ENCODE data around the gene OR52H1.

OR52H1 gene

DNA sequence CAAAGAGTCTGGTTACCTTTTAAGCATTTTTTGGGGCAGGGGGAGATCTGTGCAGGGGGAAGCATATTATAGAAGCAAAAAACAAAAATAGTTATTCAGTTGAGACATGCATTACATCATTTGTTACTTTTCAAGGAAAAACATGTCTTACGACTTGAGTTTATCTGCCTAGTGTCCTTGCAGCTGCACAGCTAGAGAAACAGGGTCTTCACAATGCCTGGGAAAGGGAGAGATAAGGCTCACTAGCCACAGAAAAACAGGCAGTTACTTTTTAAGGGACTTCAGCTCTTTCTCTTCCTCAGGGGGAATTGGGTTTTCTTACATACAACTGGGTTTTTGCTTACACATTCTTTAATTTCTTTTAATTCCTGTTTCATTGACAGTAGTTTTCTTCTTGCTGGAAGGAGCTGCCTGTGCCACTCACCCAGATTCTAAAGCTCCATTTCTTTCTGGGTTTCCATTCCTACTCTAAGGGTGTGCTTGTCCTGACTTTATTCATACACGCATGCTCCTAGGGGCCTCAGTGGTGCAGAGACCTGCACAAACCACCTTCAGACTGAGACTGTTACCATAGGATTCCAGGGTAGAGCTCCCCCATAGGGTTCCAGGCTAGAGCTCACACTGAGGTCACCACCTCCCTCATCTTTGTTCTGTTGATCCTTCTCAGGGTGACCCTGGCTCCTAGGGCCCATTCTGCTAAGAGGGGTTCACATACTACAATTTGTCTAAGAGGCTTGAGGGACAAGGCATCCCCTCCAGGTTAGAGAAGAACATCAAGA, 17.1 kb downstream of the OR52H1 start:
- no peak for DNase-seq

DNA sequence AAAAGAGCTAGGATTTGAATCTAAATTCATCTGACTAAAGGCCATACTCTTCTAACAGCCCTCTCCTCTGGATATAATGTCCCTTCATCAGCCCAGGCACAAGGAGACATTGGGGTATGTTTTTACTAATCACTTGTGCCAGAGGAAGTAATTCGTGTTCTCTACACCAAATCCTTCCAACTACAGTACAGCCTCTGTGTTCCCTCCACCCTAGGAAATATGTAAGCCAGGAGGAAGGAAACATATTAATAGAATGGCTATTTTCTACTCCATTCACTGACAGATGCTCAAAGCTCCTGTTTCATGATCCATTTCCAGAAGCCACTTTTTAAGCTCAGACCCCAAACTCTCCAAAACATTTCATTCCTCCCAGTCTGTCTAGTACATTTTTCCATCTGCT, 19.8 kb downstream of the OR52H1 start:
- DNase-seq: no peak

DNA sequence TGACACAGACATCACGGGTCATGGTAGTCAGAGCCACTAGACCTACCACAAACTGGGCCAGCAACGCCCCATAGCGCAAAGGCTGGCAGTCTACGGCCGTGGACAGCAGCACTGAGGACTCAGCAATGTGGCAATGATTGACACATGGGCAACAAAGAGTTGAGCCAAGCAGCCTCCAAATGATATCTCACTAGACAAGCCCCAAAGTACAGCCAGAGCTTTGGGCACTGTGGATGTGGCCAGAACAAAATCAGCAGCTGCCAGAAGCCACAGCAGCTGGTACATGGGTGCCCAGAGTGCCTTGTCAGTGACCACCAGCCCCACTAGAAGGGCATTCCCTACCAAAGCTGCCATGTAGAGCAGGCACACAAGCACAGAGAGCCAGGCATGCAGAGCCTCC, 20.6 kb downstream of the OR52H1 start:
- DNase-seq: no peak

DNA sequence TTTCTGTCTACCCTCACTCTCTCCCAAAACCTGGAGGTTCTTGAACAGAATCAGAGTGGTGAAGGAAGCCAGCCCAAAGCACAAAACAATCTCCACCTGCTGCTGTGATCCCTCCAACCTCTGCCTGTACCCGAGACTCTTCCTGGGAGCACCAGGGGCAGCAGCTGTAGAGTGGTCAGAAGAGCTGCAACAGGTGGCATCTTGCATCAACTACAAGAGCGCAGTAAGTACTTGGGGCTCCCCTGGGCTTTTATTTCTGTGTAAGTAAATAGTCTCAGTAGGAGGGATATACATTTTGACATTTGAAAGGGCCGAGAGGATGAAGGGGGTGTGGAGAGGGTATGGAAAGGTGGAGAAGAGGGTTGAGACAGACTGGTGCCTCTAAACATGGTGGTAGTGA, 23.6 kb downstream of the OR52H1 start:
- DNase-seq: no peak

DNA sequence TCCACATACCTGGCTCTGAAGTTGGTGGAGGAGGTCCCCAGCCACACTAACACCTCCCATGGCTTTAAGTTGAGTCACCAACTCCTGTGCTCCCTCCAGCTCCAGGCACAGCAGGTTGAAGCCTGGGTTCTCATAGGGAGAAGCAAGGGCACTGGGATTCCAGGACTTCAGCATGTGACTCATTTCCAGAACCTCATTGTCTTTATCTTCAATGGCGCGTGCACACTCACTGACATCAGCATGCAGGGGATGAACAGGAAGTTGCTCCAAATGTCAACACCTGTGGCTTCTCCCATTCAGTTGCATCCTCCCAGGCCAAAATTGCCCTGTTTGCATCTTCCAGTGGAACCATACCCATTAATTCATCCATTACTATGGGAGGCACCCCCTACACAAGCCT, 26.0 kb downstream of the OR52H1 start:
- DNase-seq: no peak

DNA sequence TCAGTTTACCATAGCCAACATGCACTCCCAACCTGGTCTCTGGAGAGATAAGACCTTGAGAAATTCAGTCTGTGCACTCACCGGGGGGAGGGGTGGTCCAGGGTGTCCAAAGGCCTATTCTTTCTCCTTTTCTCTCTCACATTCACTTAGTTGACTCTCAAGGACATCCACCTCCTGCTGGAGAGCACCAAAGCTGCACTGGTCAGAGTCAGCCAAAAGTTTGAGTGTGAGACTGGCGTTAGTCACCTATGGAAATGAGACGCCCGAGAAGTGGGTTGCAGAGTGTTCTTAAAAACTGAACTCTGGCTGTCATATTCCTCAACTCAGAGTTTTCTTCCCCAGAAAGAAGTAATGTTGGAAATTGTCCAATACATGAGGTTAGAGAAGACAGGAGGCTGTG, 26.8 kb downstream of the OR52H1 start:
- DNase-seq: no peak

DNA sequence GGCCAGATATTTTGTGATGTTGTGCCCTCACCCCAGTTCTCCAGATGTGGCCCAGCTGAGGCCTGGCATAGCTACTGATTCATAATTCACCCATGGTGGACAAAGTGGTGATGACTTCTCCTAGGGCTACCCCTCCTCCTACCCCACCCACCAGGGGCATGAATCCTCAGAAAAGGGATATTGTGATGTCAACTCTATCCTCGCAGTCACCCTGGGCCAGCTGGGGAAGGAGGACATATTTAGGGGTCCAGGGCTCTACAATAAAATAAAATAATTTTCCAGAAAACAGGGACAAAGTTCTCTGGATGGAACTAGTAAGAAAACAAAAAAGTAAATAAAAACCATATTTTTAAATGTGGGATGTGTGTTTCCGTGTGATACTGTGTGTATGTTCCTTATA, 31.7 kb downstream of the OR52H1 start, which contains the start of gene UBQLNL:
Gene UBQLNL, minus strand, starts transcription at position 101 of the 400 bp plus-strand sequence. CDS start 258 bp downstream, outside the sequence.
- no peak for DNase-seq

DNA sequence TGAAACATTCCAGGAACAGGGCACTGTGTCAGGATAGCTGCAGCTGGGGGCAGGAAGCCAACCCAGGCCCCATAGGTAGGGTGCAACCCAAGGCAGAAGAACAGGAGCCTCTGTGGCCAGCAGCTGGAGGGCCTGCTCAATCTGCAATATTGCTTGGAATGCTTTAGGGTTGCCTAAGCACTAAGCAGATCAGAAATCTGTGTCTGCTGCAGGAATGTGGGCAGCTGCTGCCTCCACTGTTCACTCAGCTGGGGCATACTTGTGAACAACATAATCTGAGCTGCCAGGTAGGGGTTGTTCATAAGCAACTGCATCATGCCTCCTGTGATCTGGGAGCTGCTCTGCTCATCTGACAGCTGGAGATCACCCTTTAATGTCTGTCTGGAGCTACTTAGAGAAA, 33.5 kb downstream of the OR52H1 start:
- no peak for DNase-seq

DNA sequence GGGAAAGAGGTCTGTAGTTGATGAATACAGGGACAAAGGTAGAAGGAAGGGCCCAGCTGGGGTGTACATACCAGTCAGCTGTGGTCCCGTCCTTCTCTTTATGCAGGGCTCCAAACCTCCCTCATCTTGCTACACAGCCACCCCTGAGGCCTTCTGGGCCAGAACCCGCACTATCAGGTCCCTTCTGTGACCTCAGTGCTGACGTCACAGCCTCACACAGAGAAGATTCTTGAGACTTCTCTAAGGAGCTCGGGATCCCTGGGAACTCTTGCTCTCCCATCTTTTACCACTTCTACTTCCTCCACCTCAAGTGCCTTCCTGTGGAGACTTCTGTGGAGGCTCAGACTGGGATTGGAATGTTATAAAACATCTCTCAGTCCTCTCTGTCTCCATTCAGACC, 38.5 kb downstream of the OR52H1 start, which contains the start of gene UBQLN3:
Gene UBQLN3, minus strand, starts transcription at position 155 of the 400 bp plus-strand sequence. CDS start 399 bp downstream, outside the sequence.
- no peak for DNase-seq

DNA sequence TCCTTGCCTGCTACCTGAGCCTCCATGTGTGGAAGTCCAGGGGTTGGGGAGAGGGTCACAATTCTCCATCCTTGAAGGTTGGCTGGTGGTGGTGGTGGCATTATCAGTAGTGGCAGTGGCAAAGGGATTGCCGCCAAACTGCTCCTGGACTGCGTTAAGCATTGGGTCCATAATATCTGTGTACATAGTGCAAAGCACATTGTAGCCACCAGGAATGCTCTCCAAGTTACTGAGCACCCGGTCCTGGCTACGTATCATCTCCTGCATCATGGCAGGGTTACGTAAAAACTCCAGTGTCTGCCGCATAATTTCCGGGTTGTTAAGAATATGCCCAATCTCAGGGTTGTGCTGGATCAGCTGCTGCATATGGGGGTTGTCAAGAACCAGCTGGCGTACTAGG, 39.7 kb downstream of the OR52H1 start:
- DNase-seq: no peak

DNA sequence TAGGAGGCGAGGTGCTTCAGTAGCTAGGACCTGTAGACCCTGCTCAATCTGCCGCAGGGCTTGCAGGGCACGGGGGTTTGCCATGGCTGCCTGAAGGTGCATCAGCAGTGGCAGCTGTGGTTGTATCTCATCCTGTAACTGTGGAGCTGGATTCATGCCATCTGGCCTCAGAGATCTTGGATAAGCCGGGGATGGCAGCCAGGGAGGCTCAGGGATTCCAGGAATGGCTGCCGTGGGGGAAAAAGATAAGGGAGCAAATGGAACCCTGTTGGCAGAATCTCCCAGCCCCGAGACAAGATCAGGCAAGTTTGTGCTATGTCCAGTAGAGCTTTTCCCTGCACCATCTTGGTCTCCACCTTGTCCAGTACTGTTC, 40.4 kb downstream of the OR52H1 start:
- DNase-seq: no peak

DNA sequence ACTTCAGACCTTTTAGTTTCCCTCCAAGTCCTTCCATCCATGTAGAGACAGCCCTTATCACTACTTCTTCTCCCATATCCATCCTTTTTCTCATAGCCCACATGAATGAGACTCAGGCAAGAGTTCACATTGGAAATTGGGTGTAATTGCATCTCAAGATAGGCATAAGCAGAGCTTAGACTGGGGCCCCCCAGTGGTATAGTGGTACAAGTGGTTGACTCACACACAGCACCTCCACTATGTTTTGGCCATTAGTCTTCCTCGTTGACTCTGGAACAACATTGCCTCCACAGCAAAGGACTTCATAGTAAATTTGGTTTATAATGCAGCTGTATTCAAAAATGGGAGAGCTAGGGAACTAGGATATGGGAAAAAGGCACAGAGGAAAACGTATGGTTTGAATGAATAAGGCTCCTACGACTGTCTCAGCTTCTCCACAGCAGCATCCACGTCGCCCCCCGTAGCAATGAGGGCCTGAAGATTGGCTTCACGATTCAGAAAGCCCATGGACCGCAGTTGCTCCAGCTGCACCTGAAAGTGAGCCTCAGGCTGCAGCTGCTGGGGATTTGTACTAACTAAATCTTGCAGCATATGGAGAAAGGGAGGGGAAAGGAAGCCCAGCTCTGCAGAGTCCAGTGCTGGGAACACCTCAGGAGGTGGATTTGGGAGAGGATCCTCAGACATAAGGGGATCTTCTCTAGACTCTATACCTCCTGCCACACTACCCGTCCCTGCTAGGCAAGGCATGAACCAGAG, 41.0 kb downstream of the OR52H1 start:
- DNase-seq: no peak

DNA sequence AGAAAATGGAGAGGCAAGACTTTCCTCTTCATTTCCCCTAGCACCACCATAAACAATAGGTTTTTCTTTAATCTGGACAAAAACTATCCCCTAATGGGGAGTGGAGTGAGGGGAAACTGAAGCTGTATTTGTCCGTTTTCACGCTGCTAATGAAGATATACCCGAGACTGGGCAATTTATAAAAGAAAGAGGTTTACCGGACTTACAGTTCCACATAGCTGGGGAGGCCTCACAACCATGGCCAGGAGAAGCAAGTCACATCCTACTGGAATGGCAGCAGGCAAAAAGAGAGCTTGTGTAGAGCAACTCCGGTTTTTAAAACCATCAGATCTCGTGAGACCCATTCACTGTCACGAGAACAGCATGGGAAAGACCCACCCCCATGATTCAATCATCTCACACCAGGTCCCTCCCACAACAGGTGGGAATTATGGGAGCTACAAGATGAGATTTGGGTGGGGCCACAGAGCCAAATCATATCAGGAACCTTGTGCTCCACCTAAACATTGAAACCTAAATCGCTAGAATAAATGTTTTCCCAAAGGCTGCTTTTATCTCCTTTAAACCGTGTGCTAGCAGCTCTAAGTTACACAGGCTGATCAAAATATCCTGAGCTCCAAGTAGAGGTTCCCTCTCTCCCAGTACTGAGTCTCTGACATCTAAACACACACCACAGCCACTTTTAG, 42.8 kb downstream of the OR52H1 start:
- no peak for DNase-seq

DNA sequence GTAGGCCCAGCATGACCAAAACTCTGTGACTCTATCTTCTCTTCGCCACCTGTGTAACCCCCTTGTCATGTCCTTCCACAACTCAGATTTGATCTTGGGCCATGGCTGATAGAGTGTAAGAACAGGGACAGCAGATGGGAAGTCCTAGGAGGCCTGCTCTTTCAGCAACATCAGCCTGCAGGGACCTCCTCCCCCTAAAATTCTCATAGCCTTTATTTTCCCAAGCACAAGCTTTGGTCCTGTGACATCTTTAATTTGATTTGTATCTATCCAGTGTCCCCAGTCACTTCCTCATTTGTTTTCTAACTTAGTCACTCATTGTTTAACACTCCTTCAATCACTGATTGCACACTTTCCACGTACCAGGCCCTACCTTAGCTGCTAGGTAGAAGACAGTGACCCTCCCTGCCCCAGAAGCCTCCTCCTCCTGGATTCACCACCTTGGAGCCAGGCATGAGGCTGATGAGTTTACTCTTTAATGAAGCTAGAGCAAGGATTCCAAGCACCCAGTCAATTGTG, 43.9 kb downstream of the OR52H1 start:
- DNase-seq: no peak

DNA sequence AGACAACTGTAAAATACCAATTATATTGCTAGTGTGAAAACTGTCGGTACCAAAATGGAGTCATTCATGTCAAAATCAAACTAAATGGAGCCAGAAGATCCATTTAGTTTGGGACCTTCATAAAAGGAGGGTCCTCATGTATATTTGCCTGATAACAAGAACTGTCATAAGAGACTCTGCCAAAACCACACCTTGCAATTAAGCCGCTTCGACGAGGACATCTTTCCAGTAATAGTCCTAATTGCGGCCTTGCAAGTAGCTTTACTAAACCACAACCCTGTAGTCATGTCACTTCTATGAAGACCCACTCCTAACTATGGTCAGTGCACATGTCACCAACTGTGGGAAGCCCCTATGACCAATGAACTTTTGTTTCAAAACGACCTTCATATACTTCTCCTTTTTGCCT, 47.9 kb downstream of the OR52H1 start:
- DNase-seq: no peak

DNA sequence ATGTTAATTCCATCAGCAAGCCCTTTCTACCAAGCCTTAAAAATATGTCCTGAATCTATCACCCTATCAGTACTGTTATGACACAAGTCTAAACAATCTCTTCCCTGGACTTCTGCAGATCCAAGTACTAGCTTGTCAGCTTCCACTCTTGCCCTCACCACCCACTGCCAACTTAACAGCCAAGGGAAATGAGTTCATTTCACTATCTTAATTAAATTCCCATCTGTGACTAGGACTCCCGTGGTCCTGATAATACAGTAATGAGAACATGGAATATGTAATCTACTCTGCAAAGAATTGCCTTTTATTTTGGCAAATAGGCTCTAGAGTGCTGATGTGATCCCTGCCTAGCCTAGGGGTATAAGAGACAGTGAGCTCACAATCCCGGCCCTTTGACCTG, 48.7 kb downstream of the OR52H1 start:
- DNase-seq: no peak

Measured in activated CD4-positive, CD25-positive, alpha-beta regulatory T cell treated with anti-CD3 and anti-CD28 coated beads, Interleukin-2, amount 50 U/mL, for 72 hours (primary cell).